HG03103 (cell line): Measurements from ENCODE around the gene XAGE3.
"Not testable (repeated sequence)": the region's sequence is repeated elsewhere in the genome, so short reads cannot be mapped to it uniquely, and the experiment has no call there.

Experiments used
- ATAC-seq: cut with Tn5 transposase; IDR thresholded peaks from one replicate; pipeline ENCODE4 v1.9.1; 2021; ENCODE audit warnings: low read depth; ENCODE audit not compliant: unreplicated experiment

Gene XAGE3

GRCh38 chrX:52852110-52852860 lies 15.6 kb downstream of the XAGE3 start:
- ATAC-seq, result no peak

- ATAC-seq, result not testable (repeated sequence)
Observed at GRCh38 chrX:52843619-52844018, 24.3 kb downstream of the XAGE3 start.

- no peak for ATAC-seq
Observed at GRCh38 chrX:52839137-52839536, 28.7 kb downstream of the XAGE3 start.

- no peak for ATAC-seq
Observed at GRCh38 chrX:52830551-52830950, 37.3 kb downstream of the XAGE3 start.

GRCh38 chrX:52824608-52825007 lies 43.3 kb downstream of the XAGE3 start:
- ATAC-seq, result no peak

- ATAC-seq, result no peak
Observed at GRCh38 chrX:52821079-52821760, 46.7 kb downstream of the XAGE3 start.

DNA sequence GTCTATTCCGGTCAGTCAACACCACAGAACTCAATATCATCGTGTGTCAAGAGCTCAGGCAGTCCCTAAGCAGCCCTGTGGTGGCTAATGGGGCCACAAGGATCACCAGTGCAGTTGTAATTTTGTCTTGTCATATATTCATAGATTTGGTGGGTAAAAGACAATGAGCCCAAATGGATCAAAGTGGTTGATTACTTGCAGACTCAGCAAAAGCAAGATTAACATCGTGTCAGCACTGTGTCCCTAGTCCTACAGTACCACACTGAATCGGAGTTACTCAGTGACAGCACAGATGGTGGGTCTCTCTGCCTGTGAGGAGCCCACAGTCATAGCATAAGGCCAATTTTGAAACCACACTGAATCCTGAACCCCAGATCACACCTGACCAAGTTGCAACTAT lies 48.1 kb downstream of the XAGE3 start:
- no peak for ATAC-seq
